SHP77 (cell line): ENCODE data around the gene AAK1.
"Not testable (repeated sequence)": the region's sequence is repeated elsewhere in the genome, so short reads cannot be mapped to it uniquely, and the experiment has no call there.

Experiments
- DNase-seq, 2 experiments: peaks; one replicate each; lab custom pipeline; 2025; lab: John Stamatoyannopoulos, UW

The AAK1 gene

DNA sequence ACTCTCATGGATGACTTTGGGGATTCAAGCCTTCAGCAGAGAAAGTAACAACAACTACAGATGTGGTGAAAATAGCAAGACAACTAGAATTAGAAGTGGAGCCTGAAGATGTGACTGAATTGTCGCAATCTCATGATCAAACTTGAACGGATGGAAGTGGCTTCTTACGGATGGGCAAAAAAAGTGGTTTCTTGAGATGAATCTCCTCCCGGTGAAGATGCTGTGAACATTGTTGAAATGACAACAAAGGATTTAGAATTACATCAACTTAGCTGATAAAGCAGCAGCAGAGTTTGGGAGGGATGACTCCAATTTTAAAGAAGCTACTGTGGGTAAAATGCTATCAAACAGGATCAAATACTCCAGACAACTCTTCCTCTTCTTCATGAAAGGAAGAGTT lies 43.1 kb downstream of the AAK1 start:
- no peak for DNase-seq

DNA sequence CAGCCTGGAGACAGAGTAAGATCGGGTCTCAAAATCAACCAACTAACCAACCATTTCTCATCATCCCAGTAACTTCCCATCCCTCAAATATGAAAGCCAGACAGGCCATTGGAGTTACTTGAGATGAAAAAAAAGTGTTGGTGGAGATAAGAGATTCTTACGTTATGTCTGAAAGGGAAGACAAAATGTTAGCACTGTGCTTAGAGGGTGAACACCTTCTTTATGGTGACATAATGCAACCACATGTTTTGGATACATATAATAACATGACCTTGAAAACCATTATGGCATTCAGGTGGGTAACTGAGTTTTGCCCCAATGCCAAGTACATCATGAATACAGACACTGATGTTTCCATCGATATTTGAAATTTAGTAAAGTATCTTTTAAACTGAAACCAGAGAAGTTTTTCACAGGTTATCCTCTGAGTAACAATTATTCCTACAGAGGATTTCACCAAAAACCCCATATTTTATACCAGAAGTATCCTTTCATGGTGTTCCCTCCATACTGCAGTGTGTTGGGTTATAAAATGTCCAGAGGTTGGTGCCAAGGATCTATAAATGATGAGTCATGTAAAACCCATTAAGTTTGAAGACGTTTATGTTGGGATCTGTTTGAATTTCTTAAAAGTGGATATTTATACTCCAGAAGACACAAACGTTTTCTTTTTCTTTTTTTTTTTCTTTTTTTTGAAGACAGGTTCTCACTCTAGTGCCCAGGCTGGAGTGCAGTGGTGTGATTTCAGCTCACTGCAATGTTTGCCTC lies 45.5 kb downstream of the AAK1 start:
- DNase-seq: no peak

DNA sequence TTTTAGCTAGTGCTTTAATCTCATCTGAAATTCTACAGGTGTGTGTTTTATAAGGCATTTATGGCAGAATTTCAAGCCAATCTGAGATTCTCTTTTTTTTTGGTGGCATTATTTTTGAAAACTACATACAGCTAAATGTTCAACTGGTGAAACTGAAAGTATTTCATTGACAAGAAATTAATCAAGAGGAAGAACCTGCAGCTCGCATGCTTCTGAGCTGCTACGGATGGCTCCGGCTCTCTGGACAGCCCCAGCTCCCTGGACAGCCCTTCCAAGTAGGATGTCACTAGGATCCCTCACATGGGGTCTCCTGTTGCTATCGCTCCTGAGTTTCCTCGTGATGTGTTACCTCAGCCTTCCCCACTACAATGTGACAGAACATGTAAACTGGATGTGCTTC lies 46.4 kb downstream of the AAK1 start:
- no peak for DNase-seq

DNA sequence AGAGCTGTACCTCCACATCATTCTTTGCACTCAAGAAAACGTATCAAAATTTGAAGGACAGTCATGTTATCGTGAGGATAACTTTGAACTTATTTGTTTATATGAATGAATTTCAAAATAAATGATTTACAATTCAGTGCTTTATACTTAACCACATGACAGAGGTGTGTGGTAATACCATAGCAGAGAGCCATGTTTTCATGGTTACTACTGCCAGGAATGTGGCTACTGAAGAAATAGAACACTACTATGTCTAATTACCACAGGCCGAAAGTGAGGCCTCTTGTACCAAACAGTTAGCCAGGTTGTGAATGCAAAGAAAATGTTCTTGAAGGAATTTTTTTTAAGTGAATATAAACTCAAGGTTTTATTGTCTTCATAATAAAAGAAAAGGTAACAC lies 49.2 kb downstream of the AAK1 start:
- DNase-seq: no peak

DNA sequence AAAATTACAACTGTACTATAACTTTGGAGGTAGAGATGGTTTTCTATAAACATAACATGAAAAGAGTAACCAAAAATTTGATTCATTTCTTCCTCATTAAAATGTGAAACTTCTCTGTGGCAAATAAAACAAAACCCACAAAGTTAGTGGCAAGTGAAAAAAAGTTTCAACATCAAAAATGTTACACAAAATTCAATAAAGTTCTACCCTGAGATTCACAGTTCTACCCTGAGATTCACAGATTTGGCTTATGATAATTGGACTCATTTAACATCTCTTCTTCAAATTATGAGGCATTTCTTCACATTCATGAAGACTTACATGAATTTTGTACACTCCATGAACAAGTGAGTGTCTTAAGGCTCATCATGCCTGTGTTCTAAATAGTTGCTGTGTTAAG lies 51.0 kb downstream of the AAK1 start:
- DNase-seq: no peak

DNA sequence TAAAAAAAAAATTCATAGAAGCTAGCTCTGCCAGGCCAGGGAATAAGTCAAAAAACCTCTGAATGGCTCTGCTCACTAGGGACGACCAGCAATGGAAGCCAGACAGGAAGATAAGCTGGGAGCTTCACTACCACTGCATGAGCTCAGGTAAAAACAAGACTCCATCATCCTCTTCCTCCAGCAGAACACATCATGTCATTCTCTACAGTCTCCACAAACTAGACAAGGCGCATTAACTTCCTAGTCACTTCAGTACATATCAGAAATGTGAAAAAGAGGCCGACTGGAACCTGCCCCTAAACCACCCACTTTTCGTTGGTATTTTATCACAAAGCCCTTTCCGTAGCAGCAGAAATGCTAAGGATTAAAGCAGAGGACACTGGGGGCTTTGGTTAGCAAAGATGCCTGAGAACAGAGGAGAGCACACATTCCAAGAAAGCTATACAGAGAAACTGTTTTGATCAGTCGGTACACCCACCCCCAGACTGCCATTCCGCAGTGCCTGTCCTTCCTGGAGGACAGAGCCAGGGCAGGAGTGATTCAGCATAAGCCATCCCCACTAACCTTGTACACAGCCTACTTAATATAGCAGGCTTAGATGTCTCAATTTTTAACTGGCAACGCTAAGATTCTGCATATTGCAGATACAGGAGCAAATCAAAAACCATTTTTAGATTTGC lies 53.4 kb downstream of the AAK1 start:
- no peak for DNase-seq

DNA sequence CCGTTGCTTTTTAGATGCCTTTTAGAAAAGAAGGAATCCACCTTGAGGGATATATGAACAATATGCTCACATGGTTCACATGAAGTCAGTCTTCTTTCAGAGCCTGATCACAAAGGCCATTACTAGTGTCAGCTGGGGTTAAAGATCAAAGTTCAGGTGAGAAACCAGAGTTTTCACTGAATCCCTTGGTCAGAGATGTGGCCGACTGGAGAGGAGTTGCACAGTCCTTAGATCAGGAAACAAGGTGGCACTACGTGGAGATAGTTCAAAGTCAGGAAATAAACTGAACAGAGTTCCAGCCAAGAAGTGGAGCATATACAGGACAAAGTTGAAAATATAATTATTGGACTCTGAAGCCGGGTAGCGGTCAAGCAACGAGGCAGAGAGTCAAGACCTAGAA lies 54.6 kb downstream of the AAK1 start:
- no peak for DNase-seq

DNA sequence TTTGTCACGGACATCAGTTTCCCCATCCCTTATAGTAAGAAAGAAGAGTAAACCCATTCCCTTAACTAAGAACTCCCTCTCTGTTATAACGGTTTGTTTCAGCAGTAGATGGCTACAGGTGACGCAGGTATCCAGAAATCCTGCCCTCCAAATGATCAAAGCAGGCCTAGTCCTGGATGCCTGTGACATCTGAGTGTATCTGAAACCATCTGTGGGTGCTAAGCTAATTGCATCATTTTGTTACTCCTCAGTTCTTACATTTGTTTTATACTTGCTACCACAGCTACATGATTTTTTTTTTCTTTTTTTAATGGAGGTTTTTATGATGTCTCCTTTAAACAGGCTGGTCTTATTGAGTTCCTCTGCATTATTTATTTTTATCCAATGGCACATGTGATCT lies 55.1 kb downstream of the AAK1 start:
- no peak for DNase-seq

DNA sequence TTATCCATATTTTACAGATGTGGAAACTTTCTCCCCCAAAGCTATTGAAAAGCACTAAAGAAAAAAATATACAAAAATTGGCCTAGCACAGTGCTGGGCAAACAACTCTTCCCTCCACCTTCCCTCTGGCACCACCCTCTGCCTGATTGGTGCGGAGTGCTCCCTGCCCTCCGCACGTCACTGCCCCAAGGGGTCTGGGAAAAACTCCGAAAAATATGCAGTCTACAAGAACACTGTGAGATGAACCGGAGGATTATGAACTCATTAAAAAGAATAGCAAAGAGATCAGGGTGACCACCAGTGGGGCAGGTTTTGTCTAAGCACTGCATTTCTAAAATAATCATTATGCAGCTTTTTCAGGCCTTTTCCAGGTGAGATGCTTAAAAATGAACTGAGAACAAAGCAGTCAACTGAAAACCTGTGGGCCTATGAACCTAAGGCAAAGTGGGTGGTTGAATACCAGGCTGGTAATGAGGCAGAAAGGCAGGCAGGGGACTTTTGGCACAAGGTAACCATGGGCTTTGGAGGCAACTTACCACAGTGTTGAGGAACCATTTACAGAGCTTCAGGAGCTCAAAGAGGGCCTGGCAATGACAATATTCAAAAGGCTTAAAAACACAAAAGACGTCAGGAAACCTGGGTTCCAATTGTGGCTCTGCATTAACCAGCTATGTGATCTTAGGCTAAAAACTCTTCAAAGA lies 57.5 kb downstream of the AAK1 start:
- DNase-seq: no peak

DNA sequence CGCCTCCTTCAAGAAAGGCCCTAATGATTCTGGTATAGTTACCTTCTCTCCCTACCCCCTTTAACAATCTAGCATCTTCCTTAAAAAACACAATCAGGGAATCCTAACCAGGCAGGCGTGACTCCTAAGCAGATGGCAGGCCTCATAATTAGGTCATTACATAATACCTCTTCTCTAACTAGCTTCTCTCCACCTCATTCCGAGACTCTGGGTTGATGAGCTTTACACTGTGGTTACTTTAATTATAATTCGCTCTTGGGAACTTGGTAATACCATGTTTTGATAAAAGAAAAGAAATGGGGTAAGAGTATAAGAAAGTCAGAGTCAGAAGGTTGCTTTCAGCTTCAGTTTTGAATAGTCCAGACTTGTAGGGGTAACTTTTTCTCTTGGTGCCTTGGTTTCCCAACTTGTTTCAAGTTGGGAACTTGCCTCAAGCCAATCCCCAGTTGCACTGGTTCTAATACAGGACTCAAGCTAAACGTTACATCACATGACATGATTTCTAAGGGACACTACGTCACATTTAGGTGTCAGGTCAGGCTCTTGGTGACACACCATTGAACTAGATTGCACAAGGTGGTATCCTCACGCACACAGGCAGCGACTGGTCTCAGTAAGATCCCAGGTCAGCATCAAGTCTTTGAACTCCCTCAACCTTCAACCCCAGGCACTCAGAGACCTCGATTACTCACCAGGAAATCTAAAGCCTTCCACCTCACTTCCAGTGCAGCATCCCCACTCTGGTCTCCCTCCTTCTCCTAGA lies 59.2 kb downstream of the AAK1 start:
- DNase-seq: no peak

DNA sequence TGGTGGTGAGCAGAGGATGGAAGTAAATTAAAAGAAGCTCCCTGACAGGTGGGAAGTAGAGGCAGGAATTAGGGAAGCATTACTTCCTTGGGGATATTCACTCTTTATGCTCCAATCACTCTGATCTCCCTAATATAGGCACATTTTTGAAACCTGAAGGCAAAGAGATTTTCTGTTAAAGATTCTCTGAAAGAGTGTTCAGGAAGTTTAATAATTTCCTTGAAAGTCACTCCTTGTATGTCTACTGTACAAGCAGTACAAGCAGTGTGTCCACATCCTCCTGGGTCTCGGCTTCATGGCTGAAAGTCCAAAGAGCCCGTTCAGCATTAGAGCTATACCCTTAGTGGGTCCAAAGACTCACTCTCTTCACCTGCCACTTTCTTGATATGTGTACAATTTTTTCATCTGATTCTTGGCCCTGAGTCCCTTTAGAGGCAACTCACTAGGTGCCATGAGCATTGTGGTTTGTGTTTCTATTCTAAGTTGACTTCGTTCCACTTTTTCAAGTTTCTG lies 60.2 kb downstream of the AAK1 start:
- DNase-seq: no peak

DNA sequence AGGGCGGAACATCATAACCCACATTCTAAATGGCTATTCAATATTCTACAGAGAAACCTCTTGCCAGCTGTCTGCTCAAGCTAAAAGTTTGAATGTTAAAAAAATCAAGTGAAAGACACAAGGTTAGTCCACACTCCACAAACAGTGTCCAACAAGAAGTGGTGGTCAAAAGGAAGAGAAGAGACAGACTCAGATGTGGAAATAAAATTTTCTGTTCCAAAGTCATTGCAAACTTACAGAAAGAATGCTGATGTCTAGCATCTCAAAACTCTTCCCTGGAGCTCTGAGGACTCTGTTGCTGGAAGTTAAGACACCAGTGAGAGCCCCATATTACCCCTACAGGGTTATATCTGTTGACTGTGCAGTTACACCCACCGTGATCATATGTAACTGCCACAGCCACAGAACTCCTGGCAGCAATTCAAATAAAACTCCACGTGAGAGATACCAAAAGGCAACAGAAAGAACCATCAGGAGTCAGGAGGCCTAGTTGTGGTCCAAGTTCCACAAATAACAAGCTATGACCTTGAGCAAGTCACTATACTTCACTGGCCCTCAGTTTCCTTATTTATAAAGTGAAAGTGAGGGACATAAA lies 60.9 kb downstream of the AAK1 start:
- no peak for DNase-seq

DNA sequence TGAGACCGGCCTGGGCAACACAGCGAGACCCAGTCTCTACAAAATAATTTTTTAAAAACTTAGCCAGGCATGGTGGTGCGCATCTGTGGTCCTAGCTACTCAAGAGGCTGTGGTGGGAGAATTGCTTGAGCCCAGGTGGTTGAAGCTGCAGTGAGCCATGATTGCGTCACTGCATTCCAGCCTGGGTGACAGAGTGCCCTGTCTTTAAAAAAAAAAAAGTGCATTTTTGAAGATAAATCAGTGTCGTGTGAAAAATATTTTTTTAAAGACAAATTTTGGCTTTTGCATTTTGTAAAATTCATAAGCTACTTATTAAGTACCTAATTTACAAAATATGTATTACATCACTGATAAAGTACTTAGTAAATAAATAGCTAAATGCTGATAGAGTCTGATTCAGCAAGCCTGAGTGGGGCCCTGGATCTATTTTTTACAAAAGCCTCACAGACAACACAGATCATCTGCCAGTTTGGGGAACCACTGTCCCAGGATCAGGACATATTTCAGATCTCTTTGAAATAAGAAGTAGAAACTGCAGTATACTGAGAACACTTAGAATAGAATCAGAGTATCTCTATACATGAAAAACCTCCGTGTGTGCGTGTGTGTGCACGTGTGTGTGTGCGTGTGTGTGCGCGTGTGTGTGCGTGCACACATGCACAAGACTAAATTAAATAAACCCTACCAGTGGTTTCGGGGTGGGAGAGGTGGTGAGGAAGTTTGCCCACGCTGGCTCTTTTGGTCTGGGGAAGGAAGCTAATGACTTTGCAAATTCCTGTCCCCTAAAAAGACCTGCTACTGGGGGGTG lies 61.6 kb downstream of the AAK1 start:
- no peak for DNase-seq

DNA sequence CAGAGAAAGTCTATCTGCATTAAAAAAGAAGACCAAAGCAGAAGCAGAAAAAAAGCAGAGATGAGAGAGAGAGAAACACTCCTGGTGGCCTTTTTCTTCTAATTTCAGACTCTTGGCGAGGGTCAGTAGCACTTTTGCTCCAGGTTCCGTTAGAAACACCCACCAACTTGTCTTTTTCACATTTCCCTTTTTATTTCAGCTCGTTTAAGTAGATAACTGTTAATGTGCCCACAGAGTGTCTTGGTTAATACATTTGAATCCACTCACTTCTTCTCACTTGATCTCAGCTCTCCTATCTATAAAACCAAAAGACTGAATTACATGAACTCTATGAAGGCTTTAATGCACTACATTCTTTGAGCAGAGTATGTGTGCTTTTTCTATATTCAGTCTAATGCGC lies 63.1 kb downstream of the AAK1 start:
- no peak for DNase-seq

DNA sequence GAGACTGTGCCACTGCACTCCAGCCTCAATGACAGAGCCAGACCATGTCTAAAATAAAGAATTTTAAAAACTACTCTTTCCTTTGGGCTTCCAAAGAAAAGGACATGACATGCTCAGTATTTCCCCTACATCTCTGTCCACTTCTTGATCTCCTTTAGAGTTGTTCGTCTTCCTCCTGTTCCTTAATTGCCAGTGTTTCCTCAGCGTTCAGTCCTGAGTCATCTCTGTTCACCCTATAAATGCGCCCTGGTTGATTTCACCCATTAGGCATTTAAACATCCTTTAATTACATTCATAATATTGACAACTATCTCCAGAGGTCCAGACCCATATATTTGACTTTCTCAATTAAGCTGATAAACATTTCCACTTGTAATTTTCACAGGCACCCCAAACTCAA lies 64.0 kb downstream of the AAK1 start:
- DNase-seq: no peak

DNA sequence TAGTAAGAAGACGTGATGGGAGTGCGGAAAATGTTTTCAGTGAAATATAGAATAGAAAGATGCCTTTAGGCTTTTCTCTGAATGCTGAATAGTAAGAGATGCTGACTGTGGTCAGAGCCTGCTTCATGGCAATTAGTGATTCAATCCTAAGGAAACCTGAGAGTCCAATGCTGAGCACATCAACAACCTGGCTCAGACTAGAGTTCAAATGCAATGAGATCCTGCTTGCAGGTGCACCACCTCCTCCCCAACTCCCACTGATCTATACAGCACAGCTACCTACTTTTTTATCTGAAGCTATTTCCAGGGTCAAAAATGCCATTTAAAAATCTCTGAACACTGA lies 65.4 kb downstream of the AAK1 start:
- DNase-seq: no peak

DNA sequence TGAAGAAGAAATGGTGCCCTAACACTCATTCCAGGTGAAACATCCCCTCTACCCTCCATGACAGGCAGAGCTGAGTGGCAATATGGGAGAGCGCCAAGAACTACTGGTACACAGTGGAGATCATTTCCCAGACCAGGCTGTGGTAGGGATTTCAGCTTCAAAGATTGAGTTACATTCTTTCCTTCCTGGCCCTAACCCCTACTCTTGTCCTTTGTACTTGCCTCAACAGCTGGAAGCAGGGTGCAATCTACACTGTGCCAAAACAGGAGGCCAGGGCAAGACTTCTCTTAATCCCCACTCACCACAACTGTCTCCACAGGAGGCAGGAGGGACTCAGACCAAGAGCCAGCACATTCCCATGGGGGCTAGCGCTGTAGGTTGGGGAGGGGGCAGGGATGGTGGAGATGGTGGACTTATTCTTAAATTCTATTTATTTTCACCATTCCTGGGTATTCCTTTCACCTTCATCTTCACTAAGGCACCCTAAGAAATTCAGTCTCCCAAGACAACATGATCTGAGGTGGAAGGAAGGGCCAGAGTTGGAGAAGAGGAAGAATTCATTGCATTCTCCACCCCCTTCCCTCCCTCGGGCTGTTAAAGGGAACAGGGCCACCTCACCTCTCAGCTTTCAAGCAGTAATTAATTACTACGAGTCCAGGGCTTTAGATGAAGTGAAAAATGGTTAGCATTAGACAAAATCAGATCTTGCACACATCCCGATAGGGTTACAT lies 65.9 kb downstream of the AAK1 start:
- DNase-seq: no peak

DNA sequence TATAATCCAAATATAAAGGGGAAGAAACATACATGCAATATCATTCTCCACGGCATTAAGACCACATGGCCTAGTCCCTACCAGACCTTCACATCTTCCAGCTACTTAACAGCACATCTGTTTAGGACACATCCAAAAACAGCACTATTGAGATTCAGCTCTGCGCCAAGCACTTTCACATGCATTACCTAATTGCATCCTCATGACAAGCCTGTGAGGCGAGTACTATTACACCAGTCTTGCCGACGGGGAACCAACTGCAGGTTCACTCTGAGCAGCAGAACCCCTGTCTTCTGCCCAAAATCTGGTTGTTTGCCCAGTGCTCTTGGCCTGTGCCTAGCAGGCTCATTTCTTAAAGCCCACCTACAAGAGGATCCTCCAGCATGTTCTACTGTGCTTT lies 66.7 kb downstream of the AAK1 start:
- no peak for DNase-seq

DNA sequence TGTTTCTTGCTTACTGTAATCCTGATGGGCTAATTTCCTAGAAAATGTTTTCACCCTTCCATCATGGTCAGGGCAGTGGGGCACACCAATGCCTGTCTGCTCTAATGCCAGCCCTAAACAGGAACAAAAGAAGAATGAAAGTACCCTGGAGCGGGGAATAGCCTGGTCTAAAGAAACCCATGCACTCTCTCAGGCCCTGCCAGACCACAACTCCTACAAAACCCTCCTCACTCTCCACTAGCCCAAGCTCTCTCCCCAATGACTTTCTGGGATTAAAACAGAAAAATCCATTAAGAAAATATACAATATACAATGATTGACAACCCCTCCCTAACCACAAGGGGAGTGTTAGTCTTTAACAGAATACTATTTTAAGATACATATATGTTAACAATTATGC lies 67.6 kb downstream of the AAK1 start:
- no peak for DNase-seq

DNA sequence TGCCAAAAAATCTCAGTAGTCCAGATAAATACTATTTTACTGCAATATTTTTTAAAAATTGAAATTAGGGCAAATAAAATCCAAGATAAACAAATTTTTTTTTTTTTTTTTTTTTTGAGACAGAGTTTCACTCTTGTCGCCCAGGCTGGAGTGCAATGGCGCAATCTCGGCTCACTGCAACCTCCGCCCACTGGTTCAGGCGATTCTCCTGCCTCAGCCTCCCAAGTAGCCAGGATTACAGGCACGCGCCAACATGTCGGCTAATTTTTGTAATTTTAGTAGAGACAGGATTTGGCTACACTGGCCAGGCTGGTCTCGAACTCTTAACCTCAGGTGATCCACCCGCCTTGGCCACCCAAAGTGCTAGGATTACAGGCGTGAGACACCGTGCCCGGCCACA lies 68.2 kb downstream of the AAK1 start:
- DNase-seq: not testable (repeated sequence)

DNA sequence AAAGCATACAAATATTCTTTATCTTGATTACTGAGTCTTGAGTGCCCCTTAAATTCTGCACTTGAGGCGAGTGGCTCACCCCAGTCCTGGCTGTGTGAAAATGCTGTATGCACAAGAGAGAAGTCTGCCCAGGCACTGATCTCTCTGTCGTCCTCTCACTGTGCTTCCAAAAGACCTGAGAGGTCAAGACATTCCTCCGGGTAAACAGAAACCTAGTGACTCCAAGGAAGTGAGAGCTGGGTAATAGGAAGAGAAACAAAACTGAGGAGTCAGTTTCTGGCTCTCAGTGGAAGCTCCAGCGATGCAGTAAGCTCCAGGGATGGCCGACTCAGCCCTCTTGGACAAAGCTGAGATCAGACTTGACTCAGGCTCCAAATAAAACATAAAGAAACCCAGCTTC lies 70.9 kb downstream of the AAK1 start:
- DNase-seq: no peak
